BJ (cell line): Measurements from ENCODE around the gene ABCC1. TPM values are rescaled to one million over a fixed set of nuclear protein-coding genes. Genes with fewer than 3 reads are reported as not detected.

Experiments used
- CTCF ChIA-PET: fragments of 350-600 bp; formaldehyde crosslinking; extraction: SDS; loops from one replicate; lab custom pipeline; 2021; ENCODE audit warnings: antibody characterized with exemption, inconsistent platforms; lab: Yijun Ruan, JAX
- POLR2A ChIA-PET: fragments of 300-600 bp; sonication (Branson Sonifier 250); formaldehyde crosslinking; extraction: SDS; loops from one replicate; lab custom pipeline; 2021; ENCODE audit warnings: antibody characterized with exemption; lab: Charles Lee
- DNase-seq: peaks from one replicate; pipeline ENCODE4 v3.0.0-alpha.2; 2011; ENCODE audit warnings: low read depth
- H3K27me3 ChIP-seq: 2 replicates; pipeline ENCODE4 v1.6.0; 2011; ENCODE audit warnings: low read length; ENCODE audit not compliant: control insufficient read depth, insufficient read depth
- H3K36me3 ChIP-seq: 2 replicates; pipeline ENCODE4 v1.5.1; 2011; ENCODE audit warnings: low read length; ENCODE audit not compliant: control insufficient read depth, insufficient read depth
- H3K4me3 ChIP-seq: 2 replicates; pipeline ENCODE4 v1.5.1; 2011; ENCODE audit warnings: low read depth, mild to moderate bottlenecking, control low read depth, low read length
- polyA plus RNA-seq: library from polyadenylated mRNA; depleted of rRNA; stranded (reverse); fragments of >200 nt; gene quantifications from 2 replicates; pipeline ENCODE4 v1.2.3, GENCODE V29; 2011
- TF ChIP-seq, protein P1 (sequence below): IDR thresholded peaks from 2 replicates; pipeline ENCODE4 v1.5.1; 2011; ENCODE audit warnings: low read depth, mild to moderate bottlenecking, control low read depth, inconsistent platforms, low read length, moderate library complexity; ENCODE audit not compliant: insufficient read depth

The ABCC1 gene
- polyA plus RNA-seq, 1 experiment: 27.3 TPM

DNA sequence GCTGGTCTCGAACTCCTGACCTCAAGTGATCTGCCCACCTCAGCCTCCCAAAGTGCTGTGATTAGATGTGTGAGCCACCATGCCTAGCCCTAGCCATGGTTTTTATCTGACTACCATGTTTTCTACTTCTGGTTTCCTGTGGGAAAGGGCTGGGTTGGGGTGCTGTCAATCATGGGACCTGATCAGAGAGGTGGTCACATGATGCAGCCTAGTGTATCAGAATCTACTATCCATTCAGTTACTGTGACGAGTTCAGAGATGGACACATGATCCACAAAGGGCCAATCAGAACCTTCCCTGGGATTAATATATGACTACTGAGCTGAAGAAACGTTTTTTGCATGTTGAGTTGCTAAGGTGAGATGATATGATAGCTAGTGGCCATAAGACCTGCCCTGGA is 214.8 kb downstream of the ABCC1 start:
- Histone ChIP-seq H3K4me3 (no peak overlapping the region), H3K36me3 (no peaks in the 10 kb centered on the region), H3K27me3 (peaks cover 2% of the 10 kb centered on the region; the same call in 1 of the 2 replicates)
- TF ChIP-seq, protein P1, sequence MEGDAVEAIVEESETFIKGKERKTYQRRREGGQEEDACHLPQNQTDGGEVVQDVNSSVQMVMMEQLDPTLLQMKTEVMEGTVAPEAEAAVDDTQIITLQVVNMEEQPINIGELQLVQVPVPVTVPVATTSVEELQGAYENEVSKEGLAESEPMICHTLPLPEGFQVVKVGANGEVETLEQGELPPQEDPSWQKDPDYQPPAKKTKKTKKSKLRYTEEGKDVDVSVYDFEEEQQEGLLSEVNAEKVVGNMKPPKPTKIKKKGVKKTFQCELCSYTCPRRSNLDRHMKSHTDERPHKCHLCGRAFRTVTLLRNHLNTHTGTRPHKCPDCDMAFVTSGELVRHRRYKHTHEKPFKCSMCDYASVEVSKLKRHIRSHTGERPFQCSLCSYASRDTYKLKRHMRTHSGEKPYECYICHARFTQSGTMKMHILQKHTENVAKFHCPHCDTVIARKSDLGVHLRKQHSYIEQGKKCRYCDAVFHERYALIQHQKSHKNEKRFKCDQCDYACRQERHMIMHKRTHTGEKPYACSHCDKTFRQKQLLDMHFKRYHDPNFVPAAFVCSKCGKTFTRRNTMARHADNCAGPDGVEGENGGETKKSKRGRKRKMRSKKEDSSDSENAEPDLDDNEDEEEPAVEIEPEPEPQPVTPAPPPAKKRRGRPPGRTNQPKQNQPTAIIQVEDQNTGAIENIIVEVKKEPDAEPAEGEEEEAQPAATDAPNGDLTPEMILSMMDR: no peak
- ChIA-PET POLR2A (no interaction called here), CTCF (interaction anchor here (0.9 to 1.7 kb wide), 2 partner anchors 8 to 13 kb away, joined by 3 to 4 read pairs; no protein-coding TSS in a partner anchor)
- no peak for DNase-seq

DNA sequence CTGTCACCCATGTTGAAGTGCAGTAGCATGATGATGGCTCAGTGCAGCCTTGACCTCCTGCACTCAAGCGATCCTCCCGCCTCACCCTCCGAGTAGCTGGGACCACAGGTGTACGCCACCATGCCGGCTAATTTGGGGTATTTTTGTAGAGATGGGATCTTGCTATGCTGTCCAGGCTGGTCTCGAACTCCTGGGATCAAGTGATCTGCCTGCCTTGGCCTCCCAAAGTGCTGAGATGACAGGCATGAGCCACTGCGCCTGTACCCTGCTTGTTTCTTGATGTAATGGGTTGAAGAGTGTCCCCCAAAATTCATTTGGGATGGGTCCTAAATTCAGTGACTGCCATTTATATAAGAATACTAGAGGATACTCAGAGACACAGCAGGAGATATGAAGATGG is 216.7 kb downstream of the ABCC1 start:
- no peak for DNase-seq
- POLR2A ChIA-PET: no interaction called here
- H3K4me3 ChIP-seq: no peak overlapping the region
- peaks cover 2% of the 10 kb centered on the region; the same call in 1 of the 2 replicates for H3K27me3 ChIP-seq
- CTCF ChIA-PET: interaction anchor here (1.7 kb wide), 1 partner anchor 10 kb away, joined by 4 read pairs; no protein-coding TSS in a partner anchor
- no peaks in the 10 kb centered on the region for H3K36me3 ChIP-seq
- TF ChIP-seq, protein P1: no peak

DNA sequence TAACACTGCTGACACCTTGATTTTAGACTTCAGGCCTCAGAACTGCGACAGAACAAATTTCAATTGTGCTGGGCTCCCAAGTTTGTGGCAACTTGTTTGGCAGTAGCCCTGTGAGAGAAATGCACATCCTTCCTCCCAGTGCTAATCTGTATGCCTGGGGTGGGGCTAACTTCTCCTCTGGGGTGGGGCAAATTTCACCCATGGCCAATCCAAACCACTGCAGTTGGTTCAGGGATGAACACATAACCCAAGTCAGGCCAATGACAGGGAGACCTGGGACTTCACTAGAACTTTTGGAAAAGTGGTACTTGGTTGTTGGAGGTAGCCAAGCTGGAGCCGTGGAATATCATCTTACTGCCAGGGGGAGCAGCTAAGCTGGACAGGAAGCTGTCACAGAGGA is 217.5 kb downstream of the ABCC1 start:
- H3K4me3 ChIP-seq: no peak overlapping the region
- no peak for DNase-seq
- ChIA-PET CTCF (no interaction called here), POLR2A (no interaction called here)
- H3K36me3 ChIP-seq: no peaks in the 10 kb centered on the region
- H3K27me3 ChIP-seq: no peaks in the 10 kb centered on the region
- TF ChIP-seq, protein P1: no peak

DNA sequence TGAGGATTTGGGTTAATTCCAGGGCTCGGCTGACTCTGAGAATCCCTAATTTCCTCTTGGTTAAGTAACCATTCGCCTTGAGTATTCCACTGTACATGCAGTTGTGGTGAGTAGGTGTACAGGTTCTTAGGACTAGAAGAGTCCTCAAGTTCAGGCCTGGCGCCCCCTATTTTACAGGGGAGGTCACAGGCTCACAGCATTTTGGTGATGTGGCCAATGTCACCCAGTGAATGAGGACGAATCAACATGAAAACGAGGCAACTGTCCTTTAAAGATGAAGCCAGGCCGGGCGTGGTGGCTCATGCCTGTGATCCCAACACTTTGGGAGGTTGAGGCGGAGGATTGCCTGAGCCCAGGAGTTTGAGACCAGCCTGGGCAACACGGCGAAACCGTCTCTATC is 218.5 kb downstream of the ABCC1 start:
- no peaks in the 10 kb centered on the region for H3K36me3 ChIP-seq
- H3K4me3 ChIP-seq: no peak overlapping the region
- ChIA-PET POLR2A (no interaction called here), CTCF (interaction anchor here (0.5 kb wide), 1 partner anchor 31 kb away, joined by 3 read pairs; no protein-coding TSS in a partner anchor)
- TF ChIP-seq, protein P1: no peak
- no peak for DNase-seq
- no peaks in the 10 kb centered on the region for H3K27me3 ChIP-seq

DNA sequence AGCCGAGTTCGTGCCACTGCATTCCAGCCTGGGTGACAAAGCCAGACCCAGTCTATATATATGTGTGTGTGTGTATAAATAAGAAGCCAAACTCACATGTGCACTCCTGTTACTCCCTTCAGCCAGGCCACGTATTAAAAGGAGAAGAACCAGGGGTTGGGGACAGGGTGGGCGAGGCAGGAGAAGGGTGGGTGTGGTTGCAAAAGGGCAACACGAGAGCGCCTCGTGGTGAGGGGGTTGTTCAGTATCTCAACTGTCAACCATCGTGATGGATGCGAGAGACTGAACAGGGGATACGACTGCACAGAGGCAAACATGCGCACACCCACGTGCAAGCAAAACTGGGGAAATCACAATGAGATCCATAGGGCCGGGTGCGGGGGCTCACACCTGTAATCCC is 219.0 kb downstream of the ABCC1 start:
- POLR2A ChIA-PET: no interaction called here
- H3K36me3 ChIP-seq: no peaks in the 10 kb centered on the region
- CTCF ChIA-PET: no interaction called here
- no peak overlapping the region for H3K4me3 ChIP-seq
- no peak for DNase-seq
- TF ChIP-seq, protein P1: no peak
- no peaks in the 10 kb centered on the region for H3K27me3 ChIP-seq
